Smooth muscle cell of the brain vasculature (primary cell): ENCODE results near the gene SPATS1.

Experiments used
- DNase-seq: peaks from one replicate; pipeline ENCODE4 v3.0.0-alpha.2; 2012; ENCODE audit warnings: low read depth, low spot score

The SPATS1 gene

GRCh38 chr6:44342489-44342888, at the start of gene SPATS1:
TSS of gene SPATS1 (plus strand) at chr6:44342650. CDS start at chr6:44343096, 446 bp downstream.
- DNase-seq: no peak

GRCh38 chr6:44292661-44293365, 49.6 kb upstream of the SPATS1 start:
- no peak for DNase-seq

GRCh38 chr6:44294832-44295791, 47.3 kb upstream of the SPATS1 start:
- no peak for DNase-seq

GRCh38 chr6:44297063-44298038, 45.1 kb upstream of the SPATS1 start:
- DNase-seq: no peak

- no peak for DNase-seq
Measured at GRCh38 chr6:44298055-44298803, 44.2 kb upstream of the SPATS1 start.

- DNase-seq: no peak
Measured at GRCh38 chr6:44298864-44299263, 43.6 kb upstream of the SPATS1 start.

- DNase-seq: no peak
Measured at GRCh38 chr6:44300292-44300823, 42.1 kb upstream of the SPATS1 start.

- DNase-seq: no peak
Measured at GRCh38 chr6:44301106-44301505, 41.3 kb upstream of the SPATS1 start.

- DNase-seq: no peak
Measured at GRCh38 chr6:44301782-44302564, 40.5 kb upstream of the SPATS1 start.

GRCh38 chr6:44302856-44303255, 39.6 kb upstream of the SPATS1 start:
- DNase-seq: no peak

GRCh38 chr6:44303842-44304241, 38.6 kb upstream of the SPATS1 start:
- no peak for DNase-seq

GRCh38 chr6:44304282-44305199, 37.9 kb upstream of the SPATS1 start:
- no peak for DNase-seq

- no peak for DNase-seq
Measured at GRCh38 chr6:44305200-44305725, 37.2 kb upstream of the SPATS1 start.

- no peak for DNase-seq
Measured at GRCh38 chr6:44306710-44307109, 35.7 kb upstream of the SPATS1 start.

- no peak for DNase-seq
Measured at GRCh38 chr6:44307217-44307616, 35.2 kb upstream of the SPATS1 start.

- no peak for DNase-seq
Measured at GRCh38 chr6:44309092-44309491, 33.4 kb upstream of the SPATS1 start.

- DNase-seq: no peak
Measured at GRCh38 chr6:44309631-44310030, 32.8 kb upstream of the SPATS1 start.

- no peak for DNase-seq
Measured at GRCh38 chr6:44310241-44310640, 32.2 kb upstream of the SPATS1 start.
